DND-41 (cell line): Measurements from ENCODE around the gene MTFR2.

Experiments
- ATAC-seq: fragments of 200-7000 bp; cut with Tn5 transposase; 3 replicates; pipeline ENCODE4 v1.9.1; 2021; ENCODE audit warnings: low read depth; ENCODE audit not compliant: insufficient read depth
- DNase-seq: peaks from one replicate; pipeline ENCODE4 v3.0.0-alpha.2; 2020
- H2AFZ ChIP-seq: 2 replicates; pipeline ENCODE4 v1.6.0; 2012; ENCODE audit warnings: low read depth, low read length
- H3K27ac ChIP-seq: 2 replicates; pipeline ENCODE4 v1.5.1; 2012; ENCODE audit warnings: low read length, inconsistent platforms
- H3K27me3 ChIP-seq: fragments of 200-600 bp; sonication (generic); 2 replicates; pipeline ENCODE4 v1.6.0; 2012; ENCODE audit warnings: low read length, mild to moderate bottlenecking, inconsistent platforms; ENCODE audit not compliant: insufficient read depth, poor library complexity
- H3K36me3 ChIP-seq: 2 replicates; pipeline ENCODE4 v1.5.1; 2012; ENCODE audit warnings: low read length, inconsistent platforms; ENCODE audit not compliant: insufficient read depth
- H3K4me1 ChIP-seq: 2 replicates; pipeline ENCODE4 v1.5.1; 2012; ENCODE audit warnings: mild to moderate bottlenecking, low read length; ENCODE audit not compliant: insufficient read depth
- H3K4me2 ChIP-seq: 2 replicates; pipeline ENCODE4 v1.6.0; 2012; ENCODE audit warnings: mild to moderate bottlenecking, moderate library complexity, low read length, inconsistent platforms; ENCODE audit not compliant: insufficient read depth
- H3K4me3 ChIP-seq, 2 experiments: fragments of 200-600 bp in 1 of 2; shearing (Covaris generic) in 1 of 2; 2 replicates each; pipeline ENCODE4 v1.5.1; 2012 to 2016; ENCODE audit warnings: inconsistent platforms in 2 of 2, low read length in 2 of 2, mild to moderate bottlenecking in 2 of 2, low read depth in 1 of 2, moderate library complexity in 1 of 2
- H3K79me2 ChIP-seq: 2 replicates; pipeline ENCODE4 v1.6.0; 2012; ENCODE audit warnings: low read length, inconsistent platforms; ENCODE audit not compliant: insufficient read depth
- H3K9ac ChIP-seq: 2 replicates; pipeline ENCODE4 v1.6.0; 2012; ENCODE audit warnings: low read depth, mild to moderate bottlenecking, inconsistent platforms, low read length, moderate library complexity
- H3K9me3 ChIP-seq: 2 replicates; pipeline ENCODE4 v1.5.1; 2012; ENCODE audit warnings: low read length, moderate library complexity, mild to moderate bottlenecking, inconsistent platforms; ENCODE audit not compliant: insufficient read depth, severe bottlenecking
- H4K20me1 ChIP-seq: 2 replicates; pipeline ENCODE4 v1.6.0; 2012; ENCODE audit warnings: low read length; ENCODE audit not compliant: insufficient read depth
- EZH2 ChIP-seq: IDR thresholded peaks from 3 replicates; pipeline ENCODE4 v1.6.1; 2012; ENCODE audit warnings: borderline replicate concordance, low read depth, mild to moderate bottlenecking, moderate library complexity, low read length, inconsistent platforms; ENCODE audit not compliant: severe bottlenecking
- TF ChIP-seq, protein P1 (sequence below): IDR thresholded peaks from 2 replicates; pipeline ENCODE4 v1.5.1; 2012; ENCODE audit warnings: borderline replicate concordance, low read length, moderate library complexity, mild to moderate bottlenecking; ENCODE audit not compliant: poor library complexity, severe bottlenecking; ENCODE audit errors: extremely low read depth

The MTFR2 gene

DNA sequence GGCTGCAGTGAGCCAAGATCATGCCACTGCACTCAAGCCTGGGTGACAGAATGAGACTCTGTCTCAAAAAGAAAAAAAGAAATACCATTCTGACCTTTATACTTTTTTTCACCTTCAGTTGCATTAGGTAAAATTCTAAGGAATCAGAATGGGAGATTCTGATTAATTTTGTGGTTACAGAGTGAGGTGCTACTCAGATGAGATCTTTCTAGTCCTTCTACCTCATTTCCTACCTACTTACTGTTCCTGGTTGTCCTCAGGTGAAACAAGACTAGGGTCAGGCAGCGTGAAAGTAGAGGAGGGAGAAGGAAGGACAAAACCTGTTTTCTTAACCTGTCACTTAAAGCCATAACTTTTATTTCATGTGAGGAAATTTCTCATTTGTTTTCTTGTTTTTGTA lies 63.7 kb downstream of the MTFR2 start:
- TF ChIP-seq EZH2: no peak
- TF ChIP-seq, protein P1, sequence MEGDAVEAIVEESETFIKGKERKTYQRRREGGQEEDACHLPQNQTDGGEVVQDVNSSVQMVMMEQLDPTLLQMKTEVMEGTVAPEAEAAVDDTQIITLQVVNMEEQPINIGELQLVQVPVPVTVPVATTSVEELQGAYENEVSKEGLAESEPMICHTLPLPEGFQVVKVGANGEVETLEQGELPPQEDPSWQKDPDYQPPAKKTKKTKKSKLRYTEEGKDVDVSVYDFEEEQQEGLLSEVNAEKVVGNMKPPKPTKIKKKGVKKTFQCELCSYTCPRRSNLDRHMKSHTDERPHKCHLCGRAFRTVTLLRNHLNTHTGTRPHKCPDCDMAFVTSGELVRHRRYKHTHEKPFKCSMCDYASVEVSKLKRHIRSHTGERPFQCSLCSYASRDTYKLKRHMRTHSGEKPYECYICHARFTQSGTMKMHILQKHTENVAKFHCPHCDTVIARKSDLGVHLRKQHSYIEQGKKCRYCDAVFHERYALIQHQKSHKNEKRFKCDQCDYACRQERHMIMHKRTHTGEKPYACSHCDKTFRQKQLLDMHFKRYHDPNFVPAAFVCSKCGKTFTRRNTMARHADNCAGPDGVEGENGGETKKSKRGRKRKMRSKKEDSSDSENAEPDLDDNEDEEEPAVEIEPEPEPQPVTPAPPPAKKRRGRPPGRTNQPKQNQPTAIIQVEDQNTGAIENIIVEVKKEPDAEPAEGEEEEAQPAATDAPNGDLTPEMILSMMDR: no peak
- Histone ChIP-seq H3K9me3 (no peaks in the 10 kb centered on the region), H3K9ac (no peak overlapping the region), H4K20me1 (no peaks in the 10 kb centered on the region), H3K4me1 (no peaks in the 10 kb centered on the region), H3K27me3 (peaks cover 4% of the 10 kb centered on the region), H3K27ac (no peak overlapping the region), H3K36me3 (no peaks in the 10 kb centered on the region), H2AFZ (no peak overlapping the region), H3K79me2 (no peaks in the 10 kb centered on the region), H3K4me2 (no peak overlapping the region), H3K4me3 (no peak overlapping the region)
- ATAC-seq (no peak), DNase-seq (no peak)

DNA sequence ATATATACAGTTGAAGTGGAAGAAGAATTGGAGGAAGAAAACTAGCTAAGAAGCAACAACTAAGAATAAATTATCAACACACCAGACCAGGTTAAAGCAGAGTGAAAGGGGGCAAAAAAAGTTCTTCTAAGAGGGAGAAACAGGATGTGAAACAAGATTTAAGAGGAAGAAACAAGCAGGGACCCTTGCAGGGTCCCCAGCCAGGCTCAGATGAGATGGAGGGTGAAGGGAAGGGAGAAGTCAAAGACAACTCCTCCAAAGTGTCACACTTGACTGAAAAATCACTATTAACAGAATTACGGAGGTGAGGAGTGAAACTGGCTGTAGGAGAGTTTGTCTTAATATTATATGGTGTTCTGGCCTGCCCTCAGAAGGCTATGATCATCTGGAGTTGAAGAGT lies 65.4 kb downstream of the MTFR2 start:
- Histone ChIP-seq H3K27ac (no peak overlapping the region), H3K79me2 (no peaks in the 10 kb centered on the region), H3K9ac (no peak overlapping the region), H2AFZ (no peak overlapping the region), H4K20me1 (no peaks in the 10 kb centered on the region), H3K36me3 (no peaks in the 10 kb centered on the region), H3K4me2 (no peak overlapping the region), H3K9me3 (no peaks in the 10 kb centered on the region), H3K27me3 (peaks cover 4% of the 10 kb centered on the region), H3K4me3 (no peak overlapping the region), H3K4me1 (no peaks in the 10 kb centered on the region)
- ATAC-seq (no peak), DNase-seq (no peak)
- TF ChIP-seq, protein P1: no peak
- TF ChIP-seq EZH2: no peak

DNA sequence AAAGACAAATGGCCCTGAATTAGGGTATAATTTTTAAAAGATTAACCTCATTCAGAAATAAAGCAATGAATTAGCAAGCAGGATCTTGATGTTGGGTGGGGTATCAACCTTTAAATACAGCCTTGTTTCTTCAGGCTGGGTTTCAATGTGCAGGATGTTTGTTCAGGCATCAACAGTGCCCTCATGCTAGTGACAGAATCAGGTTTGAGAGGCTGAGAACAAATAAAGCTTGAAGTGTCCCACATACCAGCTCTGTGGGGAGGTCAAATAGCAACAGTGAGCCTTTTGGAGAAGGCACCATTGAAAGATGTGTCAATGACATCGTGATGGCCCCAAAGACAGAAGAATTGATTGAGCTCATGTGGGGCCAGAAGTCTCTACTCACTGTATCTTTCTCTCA lies 68.2 kb downstream of the MTFR2 start:
- no peak overlapping the region for H3K4me3 ChIP-seq
- H3K79me2 ChIP-seq: no peaks in the 10 kb centered on the region
- ATAC-seq (no peak), DNase-seq (no peak)
- H2AFZ ChIP-seq: no peak overlapping the region
- no peak overlapping the region for H3K4me2 ChIP-seq
- H3K36me3 ChIP-seq: no peaks in the 10 kb centered on the region
- H4K20me1 ChIP-seq: no peaks in the 10 kb centered on the region
- no peak overlapping the region for H3K9ac ChIP-seq
- TF ChIP-seq EZH2: no peak
- TF ChIP-seq, protein P1: no peak
- H3K27me3 ChIP-seq: peaks cover 9% of the 10 kb centered on the region
- no peaks in the 10 kb centered on the region for H3K9me3 ChIP-seq
- H3K4me1 ChIP-seq: no peaks in the 10 kb centered on the region
- H3K27ac ChIP-seq: no peak overlapping the region

DNA sequence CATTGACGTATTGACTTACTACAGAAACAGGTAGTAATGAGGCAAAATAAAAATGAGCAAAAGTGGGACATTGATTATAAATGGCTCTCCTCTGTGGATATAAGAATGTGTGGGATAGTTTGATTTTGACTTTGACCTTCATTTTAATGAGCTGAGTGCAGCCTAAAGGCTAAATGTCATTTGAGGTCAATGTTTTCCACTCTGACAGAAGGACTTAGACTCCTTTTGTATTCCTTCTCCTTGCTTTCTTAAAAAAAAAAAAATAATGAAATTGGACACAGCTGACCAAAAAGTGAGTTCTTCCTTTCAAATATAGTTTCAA lies 68.6 kb downstream of the MTFR2 start:
- Histone ChIP-seq H2AFZ (no peak overlapping the region), H3K79me2 (no peaks in the 10 kb centered on the region), H3K27ac (no peak overlapping the region), H3K27me3 (peaks cover 6% of the 10 kb centered on the region), H3K4me3 (no peak overlapping the region), H3K4me1 (no peaks in the 10 kb centered on the region), H3K9me3 (no peaks in the 10 kb centered on the region), H4K20me1 (no peaks in the 10 kb centered on the region), H3K9ac (no peak overlapping the region), H3K36me3 (no peaks in the 10 kb centered on the region), H3K4me2 (no peak overlapping the region)
- DNase-seq (no peak), ATAC-seq (no peak)
- TF ChIP-seq EZH2: no peak
- TF ChIP-seq, protein P1: no peak
